Left cardiac atrium (tissue), 4 donors: Measurements from ENCODE around the gene DLX1. TPM values are rescaled to one million over a fixed set of nuclear protein-coding genes. Genes with fewer than 3 reads are reported as not detected.
"Not testable (repeated sequence)": the region's sequence is repeated elsewhere in the genome, so short reads cannot be mapped to it uniquely, and the experiment has no call there.

ENCODE experiments used
- ATAC-seq, 2 donors: fragments of 200-7000 bp; cut with Tn5 transposase; one replicate each; pipeline ENCODE4 v1.9.1; 2020; ENCODE audit warnings: mild to moderate bottlenecking in 2 of 2, moderate library complexity in 2 of 2
- DNase-seq: peaks from one replicate; pipeline ENCODE4 v3.0.0-alpha.2; 2020
- intact Hi-C, 2 donors: fragments of 100-400 bp; cut with DNase I; formaldehyde crosslinking; loops; one replicate each; pipeline versions ENCODE4 v1.14.1 to v1.15.1; 2022 to 2023
- total RNA-seq, 2 donors: library from RNA; stranded (reverse); fragmentation: NEBNext Ultra II Directional; extraction: Animal tissue kit (Norgen Biotek cat#: 25700); gene quantifications; one replicate each; pipeline ENCODE4 v1.2.1, GENCODE V29; 2021
- donor health status: DM: no; HTN: yes; CAD: no.
- donor health status: DM: no; HTN: yes; CAD: no; lungs with severe emphysema.
- donor health status: DM: yes; HTN: yes; CAD: no.
- donor health status: Dilated cardiomyopathy.

The DLX1 gene
- total RNA-seq, 2 donors from 2014 or later, result 0.15 to 0.16 TPM

DNA sequence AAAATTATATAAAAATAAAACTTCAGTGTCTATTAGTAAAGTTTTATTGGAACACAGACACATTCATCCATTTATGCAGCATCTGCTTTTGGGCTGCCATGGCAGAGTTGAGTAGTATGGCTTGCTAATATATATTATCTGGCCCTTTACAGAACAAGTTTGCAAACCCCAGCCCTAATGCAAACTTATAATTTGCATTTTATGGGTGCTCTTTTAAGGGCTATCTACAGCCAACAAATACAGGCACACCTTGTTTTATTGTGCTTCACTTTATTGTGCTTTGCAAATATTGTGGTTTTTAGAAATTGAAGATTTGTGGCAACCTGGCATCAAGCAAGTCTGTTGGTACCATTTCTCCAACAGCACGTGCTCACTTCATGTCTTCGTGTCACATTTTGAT lies 52.6 kb downstream of the DLX1 start:
- intact Hi-C loops, result no loop called here
- ATAC-seq, result no peak

DNA sequence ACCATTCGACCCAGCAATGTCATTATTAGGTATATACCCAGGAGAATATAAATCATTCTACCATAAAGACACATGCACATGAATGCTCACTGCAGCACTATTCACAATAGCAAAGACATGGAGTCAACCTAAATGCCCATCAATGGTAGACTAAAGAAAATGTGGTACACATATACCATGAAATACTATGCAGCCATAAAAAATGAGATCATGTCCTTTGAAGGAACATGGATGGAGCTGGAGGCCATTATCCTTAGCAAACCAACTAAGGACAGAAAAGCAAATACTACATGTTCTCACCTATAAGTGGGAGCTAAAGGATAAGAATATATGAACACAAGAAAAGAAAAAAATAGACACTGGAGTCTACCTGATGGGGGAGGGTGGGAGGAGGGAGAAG lies 53.4 kb downstream of the DLX1 start:
- ATAC-seq, intact Hi-C loops: not testable (repeated sequence)

More for the DNA sequence above, 52.6 kb downstream of the DLX1 start:
- DNase-seq, result no peak

More for the DNA sequence above, 53.4 kb downstream of the DLX1 start:
- not testable (repeated sequence) for DNase-seq

Other genes starting within 250 kb of the DLX1 start
- gene SLC25A12, start 191.3 kb upstream of the DLX1 start, total RNA-seq, result 100 to 1,000 TPM in 1 of 2 donors, 10 to 100 TPM in 1; 65.6 to 101 TPM
- gene HAT1, start 163.0 kb upstream of the DLX1 start, total RNA-seq, result 10 to 100 TPM; 32.2 to 37.4 TPM
- gene METAP1D, start 85.6 kb upstream of the DLX1 start, total RNA-seq, result 1 to 10 TPM; 3.4 to 5.4 TPM
- gene DLX2, start 17.4 kb downstream of the DLX1 start, total RNA-seq, result not detected